EH (cell line): ENCODE results near the gene AGPAT3.
"Not testable (repeated sequence)": the region's sequence is repeated elsewhere in the genome, so short reads cannot be mapped to it uniquely, and the experiment has no call there.

Experiments
- DNase-seq: peaks from one replicate; pipeline ENCODE4 v3.0.0-alpha.2; 2015; ENCODE audit warnings: low read depth

The AGPAT3 gene, protein sequence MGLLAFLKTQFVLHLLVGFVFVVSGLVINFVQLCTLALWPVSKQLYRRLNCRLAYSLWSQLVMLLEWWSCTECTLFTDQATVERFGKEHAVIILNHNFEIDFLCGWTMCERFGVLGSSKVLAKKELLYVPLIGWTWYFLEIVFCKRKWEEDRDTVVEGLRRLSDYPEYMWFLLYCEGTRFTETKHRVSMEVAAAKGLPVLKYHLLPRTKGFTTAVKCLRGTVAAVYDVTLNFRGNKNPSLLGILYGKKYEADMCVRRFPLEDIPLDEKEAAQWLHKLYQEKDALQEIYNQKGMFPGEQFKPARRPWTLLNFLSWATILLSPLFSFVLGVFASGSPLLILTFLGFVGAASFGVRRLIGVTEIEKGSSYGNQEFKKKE

DNA sequence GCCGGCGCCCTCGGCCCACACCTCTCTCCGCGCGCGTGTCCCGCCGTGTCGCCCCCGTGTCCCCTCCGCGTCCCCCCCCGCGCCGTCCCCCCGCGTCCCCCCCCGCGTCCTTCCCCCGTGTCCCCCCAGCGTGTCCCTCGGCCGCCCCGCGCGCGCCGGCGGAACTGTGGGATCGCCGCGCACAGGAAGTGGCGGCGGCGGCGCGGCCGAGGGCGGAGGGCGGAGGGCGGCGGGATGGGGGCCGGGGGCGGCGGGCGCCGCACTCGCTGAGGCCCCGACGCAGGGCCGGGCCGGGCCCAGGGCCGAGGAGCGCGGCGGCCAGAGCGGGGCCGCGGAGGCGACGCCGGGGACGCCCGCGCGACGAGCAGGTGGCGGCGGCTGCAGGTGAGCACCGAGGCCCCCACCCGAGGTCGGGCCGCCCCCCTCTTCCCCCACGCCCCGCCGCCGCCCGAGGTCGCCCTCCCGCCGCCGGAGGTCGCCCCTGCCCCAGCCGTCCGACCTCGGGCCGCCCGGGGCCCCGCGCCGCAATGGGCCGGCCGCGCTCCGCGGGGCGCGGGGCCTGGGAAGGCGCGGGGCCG is at the start of gene AGPAT3:
Gene AGPAT3, plus strand, starts transcription at position 262 of the 578 bp plus-strand sequence. CDS start 94,459 bp downstream, outside the sequence.
- peak; percentile 38 for DNase-seq

DNA sequence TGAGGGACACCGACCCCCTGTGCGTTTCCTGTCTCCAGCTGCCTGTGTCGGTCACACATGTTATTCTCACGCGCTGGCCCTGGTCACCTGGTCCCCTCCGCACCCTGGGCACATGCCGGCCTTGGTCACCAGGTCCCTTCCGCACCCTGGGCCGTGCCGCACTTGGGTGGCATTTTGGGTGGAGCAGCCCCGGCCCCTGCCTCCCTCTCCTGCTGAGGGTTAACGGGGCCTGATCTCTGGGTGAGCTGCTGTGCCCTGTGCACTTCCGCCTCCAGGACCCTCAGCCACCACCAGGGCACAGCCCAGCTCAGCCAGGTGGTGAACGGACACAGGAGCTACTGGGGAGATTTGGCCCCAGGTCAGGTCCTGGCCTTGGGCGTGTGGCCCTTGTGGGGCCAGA is 49.0 kb upstream of the AGPAT3 start:
- DNase-seq, result no peak

DNA sequence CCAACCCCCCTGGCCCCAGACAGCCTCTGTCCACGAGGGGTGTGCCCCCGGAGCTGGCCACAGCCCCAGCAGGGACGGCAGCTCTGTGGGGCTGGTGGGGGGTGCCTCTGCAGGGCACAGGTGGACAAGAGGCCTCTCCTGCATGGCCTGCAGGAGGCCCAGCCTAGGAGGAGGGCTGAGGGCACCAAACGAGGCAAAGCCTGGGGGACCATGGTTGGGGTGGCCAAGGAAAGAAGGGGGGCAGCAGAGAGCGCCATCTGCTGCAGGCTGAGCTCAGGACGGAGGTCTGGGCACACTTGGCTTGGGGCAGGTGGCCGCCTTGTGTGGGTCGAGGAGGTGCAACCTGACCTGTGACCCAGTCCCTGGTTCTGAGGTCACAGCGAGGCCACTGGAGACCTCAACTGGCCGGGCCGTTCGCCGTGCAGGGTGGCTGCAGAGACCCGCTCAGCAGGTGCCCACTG is 48.4 kb upstream of the AGPAT3 start:
- no peak for DNase-seq

DNA sequence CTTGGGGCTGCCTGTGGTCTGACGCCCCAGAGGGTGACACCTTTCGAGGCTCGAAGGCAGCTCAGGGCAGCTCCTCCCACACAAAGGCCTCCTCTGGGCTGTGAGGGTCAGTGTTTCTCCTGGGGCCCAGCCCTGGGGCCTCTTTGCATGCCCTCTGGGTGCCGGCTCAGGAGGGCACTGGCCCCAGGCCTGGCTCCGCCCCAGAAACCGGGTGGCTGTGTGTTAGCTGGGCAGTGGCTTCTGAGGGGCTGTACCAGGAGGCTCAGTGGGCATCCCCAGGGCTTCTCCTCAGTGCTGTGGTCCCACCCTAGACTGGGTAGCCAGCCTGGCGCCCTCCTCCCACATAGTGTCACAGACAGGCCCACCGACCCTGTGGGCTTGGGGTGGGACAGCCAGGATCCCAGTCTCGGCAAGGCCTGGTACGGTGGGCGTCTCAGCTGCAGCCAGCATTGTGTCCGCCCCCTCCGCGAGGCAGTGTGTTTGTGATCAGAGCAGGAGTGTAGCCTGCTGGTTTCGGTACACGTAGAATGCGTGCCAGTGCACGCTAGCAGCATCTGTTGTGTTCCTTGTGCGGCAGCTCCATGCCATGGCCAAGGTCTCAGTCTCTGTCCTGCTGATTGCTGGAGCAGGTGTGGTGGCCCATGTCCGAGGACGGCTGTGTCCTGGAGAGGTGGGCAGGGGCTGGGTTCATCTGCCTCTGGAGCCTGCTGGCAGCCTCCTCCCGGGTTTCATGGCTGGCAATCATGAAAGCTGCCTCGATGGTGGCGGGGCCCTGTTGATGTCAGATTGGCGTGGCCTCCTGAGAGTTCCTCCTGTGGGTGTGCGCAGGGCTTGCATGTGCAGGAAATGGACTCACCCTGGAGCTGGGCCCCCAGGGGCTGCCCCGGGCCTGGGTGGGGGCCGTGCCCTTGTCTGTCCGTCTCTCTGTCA is 47.6 kb upstream of the AGPAT3 start:
- DNase-seq, result no peak

DNA sequence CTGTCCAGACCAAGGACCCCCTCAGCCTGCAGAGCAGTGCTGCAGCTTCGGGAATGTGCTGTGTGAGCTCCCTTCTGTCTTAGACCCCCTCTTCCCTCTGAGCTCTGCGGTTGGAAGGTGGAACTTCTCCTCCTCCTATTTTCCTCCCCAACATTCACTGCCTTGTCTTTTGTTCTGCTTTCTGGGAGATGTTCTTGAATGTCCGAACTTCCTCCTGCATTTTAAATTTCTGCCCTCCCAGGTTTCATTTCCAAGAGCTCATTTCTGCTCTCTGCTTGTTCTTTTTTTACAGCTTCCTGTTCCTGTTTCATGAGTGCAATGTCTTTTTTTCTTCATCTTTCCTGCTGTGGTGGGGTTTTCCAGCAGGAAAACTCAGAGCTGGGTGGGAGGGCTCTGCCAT is 46.3 kb upstream of the AGPAT3 start:
- no peak for DNase-seq

DNA sequence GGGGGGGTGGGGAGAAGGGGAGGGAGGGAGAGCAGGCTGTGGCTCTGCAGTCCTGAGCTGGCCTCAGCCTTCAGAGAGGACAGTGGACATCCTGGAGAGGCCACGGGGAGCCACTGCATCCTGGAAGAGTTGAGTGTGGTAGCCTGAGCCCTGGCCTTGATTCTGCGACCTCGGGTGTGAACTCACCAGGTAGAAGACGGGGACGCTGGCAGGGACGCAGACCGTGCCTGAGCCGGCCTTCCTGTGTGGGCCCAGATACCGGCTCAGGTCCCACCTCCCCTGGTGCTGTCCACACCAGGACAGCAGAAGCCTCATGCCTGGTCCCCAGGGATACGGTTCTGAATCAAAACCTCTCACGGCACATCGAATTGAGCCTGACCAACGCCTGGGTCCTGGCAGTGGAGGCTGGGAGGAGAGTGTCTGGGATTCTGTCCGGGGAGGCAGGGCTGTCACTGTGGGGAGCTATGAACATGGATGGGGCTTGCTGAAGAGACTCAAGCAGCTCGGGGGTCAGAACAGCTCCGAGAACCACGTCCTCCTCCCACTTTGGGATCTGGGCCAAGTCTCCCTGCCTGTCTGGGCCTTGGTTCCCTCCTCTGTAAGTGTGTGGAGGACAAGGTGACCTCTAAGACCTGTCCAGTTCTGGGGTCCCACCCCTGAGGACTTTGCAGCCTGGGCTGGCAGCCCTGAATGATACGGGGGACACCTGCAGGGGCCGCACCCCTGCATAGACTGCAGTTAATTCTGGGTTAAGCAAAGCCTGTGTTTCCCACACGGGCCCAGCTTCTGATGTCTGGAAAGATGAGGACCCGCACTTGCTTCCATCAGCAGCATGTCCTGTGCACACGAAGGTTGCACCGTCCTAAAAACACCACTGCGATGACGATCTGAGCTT is 45.3 kb upstream of the AGPAT3 start:
- no peak for DNase-seq

DNA sequence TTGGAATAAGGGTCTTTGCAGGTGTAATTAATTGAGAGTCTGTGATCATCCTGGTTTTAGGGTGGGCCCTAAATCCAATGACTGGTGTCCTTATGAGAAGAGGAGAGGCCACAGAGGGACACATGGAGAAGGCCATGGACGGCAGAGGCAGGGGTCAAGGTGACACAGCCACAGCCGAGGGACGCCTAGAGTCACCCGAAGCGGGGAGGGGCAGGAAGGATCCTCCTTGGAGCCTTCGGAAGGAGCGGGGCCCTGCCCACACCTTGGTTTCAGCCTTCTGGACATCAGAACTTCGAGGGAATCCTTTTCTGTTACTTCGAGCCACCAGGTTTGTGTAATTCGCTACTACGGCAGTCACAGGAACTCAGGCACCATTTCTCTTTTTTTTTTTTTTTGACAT is 44.6 kb upstream of the AGPAT3 start:
- no peak for DNase-seq

DNA sequence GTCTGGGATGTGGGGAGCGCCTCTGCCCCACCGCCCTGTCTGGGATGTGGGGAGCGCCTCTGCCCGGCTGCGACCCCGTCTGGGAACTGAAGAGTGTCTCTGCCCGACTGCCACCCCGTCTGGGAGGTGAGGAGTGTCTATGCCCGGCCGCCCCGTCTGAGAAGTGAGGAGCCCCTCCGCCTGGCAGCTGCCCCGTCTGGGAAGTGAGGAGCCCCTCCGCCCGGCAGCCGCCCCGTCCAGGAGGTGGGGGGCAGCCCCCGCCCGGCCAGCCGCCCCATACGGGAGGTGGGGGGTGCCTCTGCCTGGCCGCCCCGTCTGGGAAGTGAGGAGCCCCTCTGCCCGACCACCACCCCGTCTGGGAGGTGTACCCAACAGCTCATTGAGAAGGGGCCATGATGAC is 42.9 kb upstream of the AGPAT3 start:
- DNase-seq, result not testable (repeated sequence)

DNA sequence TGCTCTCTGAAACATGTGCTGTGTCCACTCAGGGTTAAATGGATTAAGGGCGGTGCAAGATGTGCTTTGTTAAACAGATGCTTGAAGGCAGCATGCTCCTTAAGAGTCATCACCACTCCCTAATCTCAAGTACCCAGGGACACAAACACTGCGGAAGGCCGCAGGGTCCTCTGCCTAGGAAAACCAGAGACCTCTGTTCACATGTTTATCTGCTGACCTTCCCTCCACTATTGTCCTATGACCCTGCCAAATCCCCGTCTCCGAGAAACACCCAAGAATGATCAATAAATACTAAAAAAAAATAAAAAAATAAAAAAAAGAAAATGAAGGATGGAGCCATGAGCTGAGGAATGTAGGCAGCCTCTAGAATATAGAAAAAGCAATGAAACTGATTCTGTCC is 42.3 kb upstream of the AGPAT3 start:
- not testable (repeated sequence) for DNase-seq

DNA sequence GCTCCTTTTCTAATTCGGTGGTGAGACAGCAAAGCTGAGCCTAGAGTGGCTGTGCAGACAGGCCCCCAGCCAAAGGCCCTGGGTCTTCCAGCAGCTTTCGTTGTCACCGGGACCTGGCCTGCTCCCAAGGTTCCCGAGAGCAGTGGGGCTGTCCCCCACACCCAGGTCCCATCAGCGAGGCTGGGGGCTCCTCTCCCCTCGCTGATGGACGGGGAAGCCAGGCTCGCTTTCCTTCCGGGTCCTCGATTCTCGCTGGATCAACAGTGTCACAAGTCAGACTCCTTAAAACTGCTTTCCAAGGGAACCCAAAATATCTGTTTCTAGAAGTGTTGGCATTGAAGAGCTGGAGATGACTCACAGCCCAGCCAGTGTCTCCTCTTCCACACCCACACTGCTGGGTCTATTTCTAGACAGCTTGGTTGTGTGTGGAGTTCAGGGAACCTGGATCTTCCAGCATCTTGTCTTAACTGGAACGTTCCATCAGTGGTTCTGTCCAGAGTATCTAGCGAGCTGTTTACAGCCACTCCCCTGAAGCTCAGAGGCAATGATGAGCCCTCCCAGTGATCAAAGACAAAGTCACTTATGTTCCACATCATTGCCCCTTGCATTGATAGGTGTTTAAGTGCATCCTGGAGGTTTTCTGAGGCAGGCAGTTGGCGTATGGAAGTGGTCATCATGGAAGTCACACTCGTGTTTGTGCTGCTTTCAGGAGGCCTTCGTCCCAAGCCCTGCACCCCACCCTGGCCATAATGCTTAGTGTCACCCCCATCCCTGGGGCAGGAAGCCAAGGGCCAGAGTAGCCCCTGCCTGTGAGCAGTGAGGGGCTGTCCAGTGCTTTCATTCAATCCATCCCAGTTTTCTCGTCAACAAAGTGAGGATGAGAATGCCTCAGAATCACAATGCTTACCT is 40.4 kb upstream of the AGPAT3 start:
- DNase-seq, result peak; percentile 72

DNA sequence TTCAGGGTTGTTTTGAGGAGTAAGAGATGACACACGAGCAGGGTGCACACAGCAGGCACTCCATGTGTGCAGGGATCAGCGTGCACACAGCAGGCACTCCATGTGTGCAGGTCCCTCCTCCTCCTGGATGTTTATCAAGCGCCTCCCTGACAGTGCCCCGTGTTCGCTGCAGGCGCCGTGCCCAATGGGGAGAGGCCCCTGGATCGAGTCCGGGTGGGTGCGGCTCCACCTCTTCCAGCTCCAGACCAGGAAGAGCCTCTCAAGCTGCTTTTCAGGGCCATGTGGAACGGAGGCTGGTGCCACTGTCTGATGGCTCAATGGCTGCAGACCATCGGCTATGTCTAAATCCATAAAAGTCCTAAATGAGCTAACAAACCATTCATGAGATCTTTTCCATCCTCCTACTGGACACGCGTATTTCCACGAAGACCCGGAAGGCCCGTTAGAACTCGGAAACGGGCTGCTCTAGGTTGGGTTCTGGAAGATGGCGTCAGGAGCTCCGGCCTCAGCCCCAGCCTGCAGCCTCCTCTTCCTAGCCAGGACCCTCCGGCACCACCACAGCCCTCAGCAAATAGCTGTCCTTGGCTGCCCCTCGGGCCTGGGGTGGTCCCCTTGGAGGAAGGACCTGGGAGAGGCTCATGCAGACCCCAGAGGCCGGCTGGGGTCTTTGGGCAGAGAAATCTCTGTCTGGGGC is 39.6 kb upstream of the AGPAT3 start:
- DNase-seq, result no peak

DNA sequence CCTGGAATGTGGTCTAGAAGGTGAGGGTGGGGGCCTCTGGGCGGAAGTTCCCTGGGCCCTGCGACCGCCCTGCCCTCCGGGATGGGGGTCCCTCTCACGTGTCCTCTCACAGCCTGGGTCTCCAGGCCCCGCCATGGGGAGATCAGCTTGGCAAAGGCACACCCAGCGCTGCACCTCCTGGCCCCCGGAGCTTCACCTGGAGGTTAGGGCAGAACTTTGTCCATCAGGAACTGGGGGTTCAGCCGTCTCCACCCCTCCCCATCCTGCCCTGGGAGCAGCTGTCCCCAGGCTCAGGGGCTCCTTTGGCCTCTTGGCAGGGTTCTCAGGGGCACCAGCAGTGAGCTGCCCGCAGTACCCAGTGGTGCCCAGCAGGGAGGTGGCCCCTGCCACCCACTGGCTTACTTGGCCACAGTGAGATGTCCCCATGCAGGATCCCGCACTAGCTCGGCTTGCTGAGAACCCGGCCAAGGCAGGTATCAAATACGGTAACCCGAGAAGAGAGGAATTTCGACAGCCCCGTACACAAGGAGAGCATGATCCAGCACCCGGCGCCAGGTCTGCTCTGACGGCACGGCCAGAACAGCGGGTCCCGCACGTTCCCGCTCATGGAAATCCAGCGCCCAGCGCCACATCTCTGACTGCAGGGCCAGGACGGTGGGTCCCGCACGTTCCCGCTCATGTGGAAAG is 38.9 kb upstream of the AGPAT3 start:
- DNase-seq, result no peak

DNA sequence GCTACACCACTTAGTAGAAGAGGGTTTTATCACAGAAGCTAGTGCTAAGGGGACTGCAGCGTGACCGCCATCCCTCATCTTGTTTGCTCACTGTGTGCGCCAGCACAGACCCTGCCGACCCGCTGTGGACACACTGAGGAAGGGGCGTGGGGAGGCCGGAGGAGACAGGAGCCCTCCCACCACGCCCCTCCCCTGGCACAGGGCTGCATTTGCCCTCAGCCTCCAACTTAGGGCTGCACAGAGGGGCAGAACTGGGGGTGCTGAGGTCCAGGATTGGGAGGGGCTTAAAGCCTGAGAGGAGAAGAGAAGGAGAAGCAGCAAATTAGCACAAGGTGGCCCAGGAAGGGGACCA is 38.4 kb upstream of the AGPAT3 start:
- DNase-seq, result no peak

DNA sequence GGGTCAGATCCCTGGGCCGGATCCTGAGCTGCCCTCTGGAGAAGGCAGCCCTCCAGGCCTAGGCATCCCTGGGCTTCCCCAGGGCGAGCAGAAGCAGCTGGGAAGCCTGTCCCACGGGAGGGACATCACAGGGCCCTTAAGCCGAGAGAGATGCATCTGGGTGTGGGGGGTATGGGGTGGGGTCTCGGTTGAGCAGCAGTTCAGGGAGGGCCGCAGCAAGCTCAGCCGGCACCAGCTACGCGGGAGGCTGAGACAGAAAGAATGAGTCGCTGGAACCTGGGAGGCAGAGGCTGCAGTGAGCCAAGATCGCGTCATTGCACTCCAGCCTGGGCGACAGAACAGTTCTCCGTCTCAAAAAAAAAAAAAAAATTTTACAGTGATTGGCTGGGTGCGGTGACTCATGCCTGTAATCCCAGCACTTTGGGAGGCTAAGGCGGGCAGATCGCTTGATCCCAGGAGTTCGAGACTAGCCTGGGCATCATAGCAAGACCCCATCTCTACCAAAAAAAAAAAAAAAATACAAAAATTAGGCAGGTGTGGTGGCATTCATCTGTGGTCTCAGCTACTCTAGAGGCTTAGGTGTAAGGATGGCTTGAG is 37.9 kb upstream of the AGPAT3 start:
- DNase-seq, result peak; percentile 86

DNA sequence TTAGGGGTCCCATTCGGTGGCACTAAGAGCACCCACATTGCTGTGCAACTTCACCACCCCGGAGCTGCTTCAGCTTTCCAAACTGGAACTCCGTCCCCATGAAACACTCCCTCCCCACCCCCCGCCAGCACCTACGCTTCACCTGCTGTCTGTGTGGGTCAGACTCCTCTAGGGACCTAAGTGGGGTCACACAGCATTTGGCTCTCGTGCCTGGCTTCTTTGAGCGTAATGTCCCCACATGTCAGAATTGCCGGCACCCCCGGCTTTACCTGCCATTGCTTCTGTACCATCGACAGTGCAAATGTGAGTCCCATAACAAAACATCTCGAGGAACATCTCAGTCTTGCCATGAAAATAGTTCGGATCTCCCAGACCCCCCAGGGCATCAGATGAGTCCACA is 35.9 kb upstream of the AGPAT3 start:
- no peak for DNase-seq

DNA sequence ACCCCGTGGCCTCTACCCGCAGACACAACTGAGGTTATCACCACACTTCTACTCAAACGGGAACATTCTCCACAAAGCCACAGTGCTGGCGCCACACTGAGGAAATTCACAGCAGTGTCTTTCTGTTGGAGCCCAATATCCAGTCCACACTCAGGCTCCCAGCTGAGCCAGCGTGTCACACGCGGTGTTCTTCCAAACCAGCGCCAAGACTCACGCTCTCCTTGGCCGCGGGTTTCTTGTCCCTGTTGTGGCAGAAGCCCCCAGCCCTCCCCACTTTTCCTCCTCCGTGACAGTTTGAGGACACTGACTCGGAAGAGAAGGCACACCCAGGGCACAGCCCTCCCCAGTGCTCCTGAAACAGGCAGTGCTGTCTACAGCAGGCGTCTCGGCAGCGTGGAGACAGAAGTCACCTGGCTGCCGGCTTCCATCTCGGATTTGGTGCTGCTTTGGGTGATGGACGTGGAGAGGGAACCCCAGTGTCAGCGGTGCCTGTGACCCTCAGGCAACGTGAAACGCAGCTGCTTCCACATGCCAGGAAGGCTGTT is 35.4 kb upstream of the AGPAT3 start:
- DNase-seq, result no peak

DNA sequence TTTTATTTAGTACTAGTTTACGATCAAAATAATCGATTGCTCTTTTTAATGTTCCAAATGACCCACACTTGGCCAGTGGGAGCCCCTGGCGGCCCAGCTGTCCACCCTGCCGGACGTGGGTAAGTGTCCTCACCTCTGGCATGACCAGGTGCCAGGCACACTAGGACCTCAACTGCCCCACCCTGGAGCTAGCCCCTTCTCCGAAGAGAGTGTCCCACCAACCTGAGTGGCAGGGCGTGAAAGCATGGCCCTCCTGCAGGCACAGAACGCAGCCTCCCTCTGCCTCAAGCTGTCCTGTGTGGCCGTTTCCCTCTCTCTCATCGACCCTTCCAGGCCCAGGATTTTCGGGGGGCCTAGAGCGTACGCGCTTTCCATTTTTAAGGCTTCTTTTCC is 32.9 kb upstream of the AGPAT3 start:
- DNase-seq, result no peak

DNA sequence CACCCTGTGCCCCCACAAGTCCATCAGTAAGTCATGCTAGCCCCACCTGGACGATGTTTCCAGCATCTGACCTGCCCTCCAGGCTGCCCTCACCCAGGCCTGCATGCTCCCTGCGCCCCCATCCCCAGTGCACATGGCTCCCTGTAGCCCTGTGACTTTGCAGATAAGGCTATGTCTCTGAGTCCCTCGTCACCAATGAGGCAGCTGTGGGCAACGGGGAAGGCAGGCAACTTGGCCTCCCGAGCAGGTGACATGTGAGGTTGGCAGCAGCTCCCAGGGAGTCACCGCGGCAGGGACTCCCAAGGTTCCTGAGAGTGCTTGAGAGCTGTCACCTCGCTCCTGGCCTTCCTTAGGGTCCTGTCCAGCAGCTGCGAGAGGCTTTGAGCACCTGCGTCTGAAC is 32.4 kb upstream of the AGPAT3 start:
- no peak for DNase-seq
